Fibroblast of mammary gland (primary cell): ENCODE measurements around the gene RHOU.

Source experiments
- DNase-seq: peaks from one replicate; pipeline ENCODE4 v3.0.0-alpha.2; 2010; ENCODE audit warnings: low read depth
- H3K4me3 ChIP-seq: 2 replicates; pipeline ENCODE4 v1.5.1; 2011; ENCODE audit warnings: low read depth, mild to moderate bottlenecking, low read length, moderate library complexity; ENCODE audit not compliant: control insufficient read depth
- CTCF ChIP-seq: conservative IDR thresholded peaks from 2 replicates; pipeline ENCODE4 v1.5.1; 2011; ENCODE audit warnings: low read depth, low read length, inconsistent platforms; ENCODE audit not compliant: control insufficient read depth, insufficient read depth

The RHOU gene

GRCh38 chr1:228721407-228721806, 13.9 kb upstream of the RHOU start:
- no peak overlapping the region for H3K4me3 ChIP-seq
- no peak for DNase-seq
- no peak for TF ChIP-seq CTCF

- no peak for DNase-seq
- TF ChIP-seq CTCF, result no peak
- no peak overlapping the region for H3K4me3 ChIP-seq
These were observed 12.0 kb upstream of the RHOU start for GRCh38 chr1:228723287-228723686.

- DNase-seq, result no peak
- H3K4me3 ChIP-seq, result no peak overlapping the region
- TF ChIP-seq CTCF, result no peak
These were observed 11.4 kb upstream of the RHOU start for GRCh38 chr1:228723921-228724320.

- TF ChIP-seq CTCF, result no peak
- H3K4me3 ChIP-seq, result no peak overlapping the region
- DNase-seq, result no peak
These were observed 10.1 kb upstream of the RHOU start for GRCh38 chr1:228725178-228725577.

GRCh38 chr1:228727681-228728171, 7.6 kb upstream of the RHOU start:
- TF ChIP-seq CTCF, result no peak
- H3K4me3 ChIP-seq, result no peak overlapping the region
- DNase-seq, result no peak

- H3K4me3 ChIP-seq, result no peak overlapping the region
- TF ChIP-seq CTCF, result no peak
- no peak for DNase-seq
These were observed 2.9 kb upstream of the RHOU start for GRCh38 chr1:228732426-228732825.

- H3K4me3 ChIP-seq, result no peak overlapping the region
- DNase-seq, result no peak
- TF ChIP-seq CTCF, result no peak
These were observed 1.7 kb upstream of the RHOU start for GRCh38 chr1:228733576-228733975.
